Ovary (tissue), 3 donors: Measurements from ENCODE around the gene NUDT6.

Experiments
- EP300 ChIP-seq: sonication (generic); formaldehyde crosslinking; IDR thresholded peaks from one replicate; pipeline ENCODE4 v1.6.1; 2017; ENCODE audit warnings: antibody characterized with exemption
- POLR2A ChIP-seq: fragments of 450-650 bp; IDR thresholded peaks from one replicate; pipeline ENCODE4 v1.6.1; 2017; ENCODE audit warnings: antibody characterized with exemption, mild to moderate bottlenecking, moderate library complexity
- TF ChIP-seq, protein P1 (sequence below), 3 donors: fragments of 450-650 bp in 2 of 3; fragments of 200-600 bp in 1 of 3; IDR thresholded peaks; one replicate each; pipeline versions ENCODE4 v1.5.1 to v1.8.0; 2016 to 2022; ENCODE audit warnings: antibody characterized with exemption in 3 of 3, mild to moderate bottlenecking in 1 of 3
- donor health status: DM: no; HTN: no; CAD: no.

DNA sequence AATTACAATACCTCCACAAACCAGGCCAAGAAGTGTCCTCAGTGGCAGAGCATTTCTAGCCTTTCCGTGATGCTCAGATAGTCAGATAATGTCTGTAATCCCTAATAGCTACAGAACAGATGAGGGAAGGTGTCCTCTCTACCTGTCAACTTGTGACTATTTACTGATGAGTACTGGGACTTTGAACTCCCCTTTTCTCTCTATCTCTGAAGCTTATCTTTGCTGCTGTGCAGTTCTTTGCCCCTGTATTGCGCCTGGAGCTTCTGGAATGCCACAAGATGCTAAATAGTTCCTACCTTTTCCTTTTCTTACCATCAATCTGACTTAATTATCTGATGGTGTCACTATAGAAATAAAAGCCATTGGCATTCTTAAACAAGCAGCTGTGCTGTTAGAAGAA is 65.2 kb downstream of the NUDT6 start:
- TF ChIP-seq EP300 (no peak), POLR2A (no peak)
- TF ChIP-seq, protein P1, sequence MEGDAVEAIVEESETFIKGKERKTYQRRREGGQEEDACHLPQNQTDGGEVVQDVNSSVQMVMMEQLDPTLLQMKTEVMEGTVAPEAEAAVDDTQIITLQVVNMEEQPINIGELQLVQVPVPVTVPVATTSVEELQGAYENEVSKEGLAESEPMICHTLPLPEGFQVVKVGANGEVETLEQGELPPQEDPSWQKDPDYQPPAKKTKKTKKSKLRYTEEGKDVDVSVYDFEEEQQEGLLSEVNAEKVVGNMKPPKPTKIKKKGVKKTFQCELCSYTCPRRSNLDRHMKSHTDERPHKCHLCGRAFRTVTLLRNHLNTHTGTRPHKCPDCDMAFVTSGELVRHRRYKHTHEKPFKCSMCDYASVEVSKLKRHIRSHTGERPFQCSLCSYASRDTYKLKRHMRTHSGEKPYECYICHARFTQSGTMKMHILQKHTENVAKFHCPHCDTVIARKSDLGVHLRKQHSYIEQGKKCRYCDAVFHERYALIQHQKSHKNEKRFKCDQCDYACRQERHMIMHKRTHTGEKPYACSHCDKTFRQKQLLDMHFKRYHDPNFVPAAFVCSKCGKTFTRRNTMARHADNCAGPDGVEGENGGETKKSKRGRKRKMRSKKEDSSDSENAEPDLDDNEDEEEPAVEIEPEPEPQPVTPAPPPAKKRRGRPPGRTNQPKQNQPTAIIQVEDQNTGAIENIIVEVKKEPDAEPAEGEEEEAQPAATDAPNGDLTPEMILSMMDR (IDR thresholded peaks at IDR 0.05): no peak
